NCI-H748 (cell line): Measurements from ENCODE around the gene DENND4B.
"Not testable (repeated sequence)": the region's sequence is repeated elsewhere in the genome, so short reads cannot be mapped to it uniquely, and the experiment has no call there.

Experiments
- DNase-seq: peaks from one replicate; lab custom pipeline; 2025; ENCODE audit not compliant: unreplicated experiment; lab: John Stamatoyannopoulos, UW

DENND4B gene

GRCh38 chr1:153928791-153929341 lies 17.7 kb downstream of the DENND4B start:
- no peak for DNase-seq

- DNase-seq, result no peak
These were observed 18.3 kb downstream of the DENND4B start for GRCh38 chr1:153928245-153928644.

DNA sequence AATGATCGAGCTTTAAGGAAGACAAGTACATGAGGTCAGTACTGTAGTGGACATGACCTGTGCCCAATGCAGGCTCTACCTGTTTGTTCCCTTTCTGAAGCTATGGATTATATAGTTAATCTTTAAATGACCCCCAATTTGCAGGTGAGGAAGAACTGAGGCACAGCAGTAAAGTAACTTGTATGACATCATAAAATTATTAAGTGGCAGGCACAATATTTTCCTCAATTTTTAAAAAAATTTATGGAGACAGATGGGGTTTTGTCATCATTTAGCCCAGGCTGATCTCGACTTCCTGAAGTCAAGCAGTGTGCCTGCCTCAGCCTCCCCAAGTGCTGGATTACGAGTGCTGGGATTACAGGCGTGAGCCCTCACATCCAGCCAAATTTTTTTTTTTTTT lies 20.1 kb downstream of the DENND4B start:
- DNase-seq, result no peak

DNA sequence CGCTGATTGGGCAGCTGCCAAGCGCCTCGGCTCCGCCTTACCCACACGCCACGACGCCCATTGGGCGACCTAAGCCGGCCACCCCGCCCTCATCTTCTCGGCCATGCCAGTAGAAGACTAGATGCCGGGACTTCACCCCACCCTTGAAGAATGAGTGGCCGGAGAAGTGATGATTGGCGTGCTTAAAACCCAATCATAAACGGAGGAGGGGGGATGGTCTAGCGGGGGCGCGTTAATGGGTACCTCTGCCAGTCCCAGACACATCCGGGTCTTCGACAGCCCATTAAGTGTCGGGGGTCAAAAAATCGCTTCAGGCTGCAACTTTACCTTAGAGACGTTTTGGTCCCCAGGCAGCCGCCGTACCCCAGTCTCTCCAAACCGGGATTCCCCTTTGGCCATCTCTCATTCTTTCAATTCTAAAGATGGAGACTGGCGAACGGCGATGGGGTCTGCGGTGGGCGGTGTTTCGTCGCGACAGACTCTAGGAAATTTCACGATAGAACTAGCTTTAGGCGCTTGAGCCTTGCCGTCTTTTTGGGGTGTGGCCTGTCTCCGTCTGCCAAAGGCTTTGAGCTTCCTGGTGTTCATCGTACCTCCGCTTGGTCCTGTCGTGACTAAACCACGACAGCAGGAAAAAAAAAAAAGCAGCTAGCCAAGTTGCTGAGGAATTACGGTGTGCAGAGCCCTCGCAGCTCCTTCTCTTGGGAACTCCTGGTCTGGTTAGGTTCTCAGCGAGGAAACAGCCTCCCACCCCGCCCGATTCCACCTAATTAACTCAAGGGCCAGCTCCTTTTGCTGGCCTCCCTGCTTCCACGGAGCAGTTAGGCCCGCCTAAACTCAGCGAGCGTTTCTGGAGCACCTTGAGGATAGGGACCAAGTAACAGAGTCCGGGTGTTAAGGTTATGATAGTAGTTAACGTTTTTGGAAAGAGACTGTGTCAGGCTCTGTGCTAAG lies 23.3 kb downstream of the DENND4B start, which contains the start of gene GATAD2B:
GATAD2B (minus strand) TSS at position 1 of the 954 bp plus-strand sequence. CDS start 94,625 bp downstream, outside the sequence.
- DNase-seq, result peak; percentile 100

DNA sequence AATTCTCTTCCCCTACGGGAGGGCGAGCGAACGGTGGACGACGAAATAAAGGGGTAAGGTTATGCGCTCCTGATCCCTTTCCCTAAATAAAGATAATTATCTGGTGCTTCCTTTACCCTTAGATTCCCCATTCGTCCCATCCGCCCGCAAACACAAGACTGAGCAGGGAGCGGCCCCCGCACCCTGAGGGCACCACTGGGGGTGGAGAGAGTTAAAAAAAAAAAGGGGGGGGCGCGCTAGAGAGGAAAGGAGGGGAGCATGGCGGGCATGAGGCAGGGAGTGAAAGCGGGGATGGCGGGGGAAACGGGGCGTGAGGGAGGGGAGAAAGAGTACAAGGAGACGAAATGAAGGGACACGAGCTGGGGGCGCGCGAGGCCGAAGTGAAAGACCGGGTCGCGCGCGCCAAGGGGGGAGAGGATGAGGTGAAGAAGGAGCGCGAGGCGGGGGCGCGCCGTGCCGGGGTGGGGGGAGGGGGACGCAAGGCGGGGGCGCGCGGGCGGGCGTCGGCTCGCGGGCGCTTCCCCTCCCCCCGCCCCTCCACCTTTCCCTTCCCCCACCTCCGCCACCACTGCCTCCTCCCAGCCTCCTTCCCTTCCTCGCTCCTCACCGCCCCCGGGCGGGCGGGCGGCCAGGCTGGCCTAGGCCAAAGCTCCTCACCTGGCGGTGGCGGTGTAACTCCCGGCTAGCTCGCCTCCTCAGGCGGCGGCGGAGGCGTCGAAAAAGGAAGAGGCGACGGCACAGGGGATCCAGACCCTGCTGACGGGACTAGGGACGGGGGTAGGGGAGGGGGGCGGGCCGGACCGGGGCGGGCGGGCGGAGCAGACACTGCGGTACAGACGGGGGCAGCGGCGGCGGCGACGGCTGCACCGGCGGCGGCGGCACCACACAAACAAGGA lies 24.2 kb downstream of the DENND4B start:
- DNase-seq, result peak; percentile 89

GRCh38 chr1:153921803-153922075 lies 24.8 kb downstream of the DENND4B start:
- peak; percentile 38 for DNase-seq

DNA sequence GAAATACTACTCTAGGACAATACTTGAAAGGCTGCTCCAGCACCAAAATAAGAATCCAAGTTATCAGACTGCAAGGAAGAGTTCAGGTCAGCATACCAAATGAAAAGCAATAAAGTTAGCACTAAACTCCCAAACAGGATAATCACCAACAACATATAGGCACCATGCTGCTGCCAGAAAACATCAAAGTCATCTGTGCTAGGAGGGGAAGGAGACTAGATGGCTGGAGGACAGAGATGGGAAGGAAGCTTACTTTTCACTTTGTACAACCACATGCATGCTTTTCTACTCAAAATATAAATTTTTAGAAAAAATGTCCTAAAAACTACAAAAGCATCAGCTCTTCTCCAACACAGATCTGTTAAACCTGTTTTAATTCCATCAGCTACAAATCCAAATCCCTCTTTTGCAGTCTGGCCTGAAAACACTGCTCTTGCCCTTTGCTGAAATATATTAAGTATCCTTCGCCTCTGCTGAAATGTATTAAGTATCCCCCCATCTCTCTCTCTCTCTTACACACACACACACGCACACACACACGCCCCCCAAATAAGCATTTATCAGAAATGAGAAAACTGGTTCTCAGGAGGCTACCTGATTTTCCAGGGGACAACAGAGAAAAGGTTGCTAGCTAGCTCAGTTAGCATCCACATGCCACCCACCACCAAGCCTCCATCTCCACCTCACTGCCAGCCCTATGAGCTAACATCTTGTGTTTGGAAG lies 25.3 kb downstream of the DENND4B start:
- no peak for DNase-seq

GRCh38 chr1:153919876-153920852 lies 26.4 kb downstream of the DENND4B start:
- DNase-seq, result no peak

GRCh38 chr1:153916297-153916696 lies 30.2 kb downstream of the DENND4B start:
- DNase-seq, result no peak

GRCh38 chr1:153912349-153912748 lies 34.2 kb downstream of the DENND4B start:
- DNase-seq, result no peak

DNA sequence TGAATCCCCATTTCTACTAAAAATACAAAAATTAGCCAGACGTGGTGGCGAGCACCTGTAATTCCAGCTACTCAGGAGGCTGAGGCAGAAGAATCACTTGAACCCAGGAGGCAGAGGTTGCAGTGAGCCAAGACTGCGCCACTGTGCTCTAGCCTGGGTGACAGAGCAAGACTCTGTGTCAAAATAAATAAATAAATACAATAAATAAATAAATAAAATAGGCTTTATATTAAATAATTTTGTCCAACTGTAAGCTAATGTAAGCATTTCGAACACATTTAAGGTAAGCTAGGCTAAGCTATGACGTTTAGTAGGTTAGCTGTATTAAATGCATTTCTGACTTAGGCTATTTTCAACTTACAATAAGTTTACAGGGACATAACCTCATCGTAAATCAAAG lies 36.0 kb downstream of the DENND4B start:
- not testable (repeated sequence) for DNase-seq

GRCh38 chr1:153908071-153908470 lies 38.4 kb downstream of the DENND4B start:
- DNase-seq, result no peak

- no peak for DNase-seq
These were observed 39.4 kb downstream of the DENND4B start for GRCh38 chr1:153907134-153907533.

DNA sequence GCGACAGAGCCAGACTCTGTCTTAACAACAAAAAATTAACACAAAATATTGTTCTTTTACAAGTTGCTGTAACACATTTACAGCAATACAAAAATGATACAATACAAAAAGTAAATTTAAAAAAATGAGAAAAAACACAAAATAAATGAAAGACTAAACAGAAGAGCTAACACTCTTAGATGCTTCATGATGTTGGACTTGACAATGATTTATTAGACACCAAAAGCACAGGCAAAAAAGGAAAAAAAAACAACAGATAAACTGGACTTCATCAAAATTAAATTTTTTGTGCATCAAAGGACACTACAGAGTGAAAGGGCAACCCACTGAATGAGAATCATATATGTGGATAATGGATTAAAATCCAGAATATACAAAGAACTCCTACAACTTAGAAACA lies 40.1 kb downstream of the DENND4B start:
- no peak for DNase-seq

GRCh38 chr1:153905908-153906307 lies 40.6 kb downstream of the DENND4B start:
- DNase-seq, result not testable (repeated sequence)

- DNase-seq, result no peak
These were observed 42.6 kb downstream of the DENND4B start for GRCh38 chr1:153903841-153904455.

GRCh38 chr1:153899509-153899908 lies 47.0 kb downstream of the DENND4B start:
- no peak for DNase-seq

DNA sequence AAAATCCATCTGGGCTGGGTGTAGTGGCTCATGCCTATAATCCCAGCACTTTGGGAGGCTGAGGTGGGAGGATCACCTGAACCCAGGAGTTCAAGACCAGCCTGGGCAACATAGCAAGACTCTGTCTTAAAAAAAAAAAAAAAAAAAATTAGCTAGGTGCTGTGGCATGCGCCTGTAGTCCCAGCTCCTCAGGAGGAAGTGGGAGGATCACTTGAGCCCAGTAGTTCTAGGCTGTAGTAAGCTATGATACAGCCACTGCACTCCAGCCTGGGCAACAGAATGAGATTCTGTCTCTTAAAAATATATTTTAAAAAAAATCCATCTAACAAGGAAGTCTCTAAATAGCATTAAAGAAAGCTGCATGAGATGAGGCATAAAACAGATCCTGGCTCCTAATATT lies 50.7 kb downstream of the DENND4B start:
- not testable (repeated sequence) for DNase-seq

DNA sequence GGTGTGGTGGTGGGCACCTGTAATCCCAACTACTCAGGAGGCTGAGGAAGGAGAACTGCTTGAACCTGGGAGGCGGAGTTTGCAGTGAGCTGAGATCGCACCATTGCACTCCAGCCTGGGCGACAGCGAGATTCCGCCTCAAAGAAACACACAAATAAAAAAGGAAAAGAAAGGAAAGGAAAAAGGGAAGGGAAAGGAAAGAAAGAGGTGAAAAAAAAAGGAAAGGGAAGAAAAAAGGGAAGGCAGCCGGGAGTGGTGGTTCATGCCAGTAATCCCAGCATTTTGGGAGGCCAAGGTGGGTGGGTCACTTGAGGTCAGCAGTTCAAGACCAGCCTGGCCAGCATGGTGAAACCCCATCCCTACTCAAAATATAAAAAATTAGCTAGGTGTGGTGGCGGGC lies 55.5 kb downstream of the DENND4B start:
- DNase-seq, result not testable (repeated sequence)
